ENCODE measurements around the gene EYA4. TPM values are rescaled to one million over a fixed set of nuclear protein-coding genes. Genes with fewer than 3 reads are reported as not detected.
A peak's percentile ranks its signal among the peaks of the same experiment; 100 is the strongest.

Gene EYA4
- total RNA-seq, 1 donor from 2014 or later: 1.6 TPM

GRCh38 chr6:133466680-133467079 is 225.5 kb downstream of the EYA4 start:
- Histone ChIP-seq H3K9me3 (ENCODE audit: insufficient read depth, low read depth, low read length) (no peaks in the 10 kb centered on the region), H3K4me3 (ENCODE audit: insufficient read depth, low read depth, low read length) (no peak overlapping the region), H2AFZ (ENCODE audit: low read depth, low read length) (no peak overlapping the region), H3K79me2 (ENCODE audit: insufficient read depth, low read length) (no peaks in the 10 kb centered on the region), H3K4me1 (ENCODE audit: insufficient read depth, low read length) (peaks cover 4% of the 10 kb centered on the region), H3K4me2 (ENCODE audit: low read length) (no peak overlapping the region), H3K27ac (ENCODE audit: low read depth, low read length) (peak overlapping the region; percentile 59), H4K20me1 (ENCODE audit: insufficient read depth, low read length) (no peaks in the 10 kb centered on the region), H3K36me3 (ENCODE audit: insufficient read depth, low read length) (no peaks in the 10 kb centered on the region), H3K9ac (ENCODE audit: low read length) (no peak overlapping the region), H3K27me3 (ENCODE audit: insufficient read depth, low read length) (no peaks in the 10 kb centered on the region)
- Mint-ChIP-seq H3K27me3 (ENCODE audit: low read depth, unreplicated experiment) (no peaks in the 10 kb centered on the region), H3K9me3 (ENCODE audit: unreplicated experiment) (no peaks in the 10 kb centered on the region), H3K36me3 (ENCODE audit: low read depth, unreplicated experiment) (no peaks in the 10 kb centered on the region), H3K4me1 (ENCODE audit: low read depth, unreplicated experiment) (no peaks in the 10 kb centered on the region), H3K4me3 (ENCODE audit: unreplicated experiment) (no peak overlapping the region), H3K27ac (ENCODE audit: unreplicated experiment) (no peak overlapping the region)
- DNase-seq (ENCODE audit: low read depth) (peak; percentile 69), FAIRE-seq (no peak)
- TF ChIP-seq CTCF (IDR thresholded peaks at IDR 0.05; ENCODE audit: insufficient read depth, low read depth, low read length) (no peak), EZH2 (IDR thresholded peaks at IDR 0.05; ENCODE audit: insufficient read depth, low read length) (no peak)

- FAIRE-seq (no peak), DNase-seq (ENCODE audit: low read depth) (peak; percentile 30)
- Histone ChIP-seq H3K4me1 (ENCODE audit: insufficient read depth, low read length) (peaks cover 4% of the 10 kb centered on the region), H3K27ac (ENCODE audit: low read depth, low read length) (peak overlapping the region; percentile 59), H3K9ac (ENCODE audit: low read length) (no peak overlapping the region), H4K20me1 (ENCODE audit: insufficient read depth, low read length) (no peaks in the 10 kb centered on the region), H3K27me3 (ENCODE audit: insufficient read depth, low read length) (no peaks in the 10 kb centered on the region), H3K79me2 (ENCODE audit: insufficient read depth, low read length) (no peaks in the 10 kb centered on the region), H3K9me3 (ENCODE audit: insufficient read depth, low read depth, low read length) (no peaks in the 10 kb centered on the region), H2AFZ (ENCODE audit: low read depth, low read length) (no peak overlapping the region), H3K4me3 (ENCODE audit: insufficient read depth, low read depth, low read length) (no peak overlapping the region), H3K4me2 (ENCODE audit: low read length) (peak overlapping the region; percentile 15), H3K36me3 (ENCODE audit: insufficient read depth, low read length) (no peaks in the 10 kb centered on the region)
- no peak overlapping the region for H3K27ac Mint-ChIP-seq (ENCODE audit: unreplicated experiment)
- TF ChIP-seq CTCF (IDR thresholded peaks at IDR 0.05; ENCODE audit: insufficient read depth, low read depth, low read length): no peak
- TF ChIP-seq EZH2 (IDR thresholded peaks at IDR 0.05; ENCODE audit: insufficient read depth, low read length): no peak
- no peaks in the 10 kb centered on the region for H3K36me3 Mint-ChIP-seq (ENCODE audit: low read depth, unreplicated experiment)
- H3K4me3 Mint-ChIP-seq (ENCODE audit: unreplicated experiment): no peak overlapping the region
- H3K9me3 Mint-ChIP-seq (ENCODE audit: unreplicated experiment): no peaks in the 10 kb centered on the region
- no peaks in the 10 kb centered on the region for H3K27me3 Mint-ChIP-seq (ENCODE audit: low read depth, unreplicated experiment)
- no peaks in the 10 kb centered on the region for H3K4me1 Mint-ChIP-seq (ENCODE audit: low read depth, unreplicated experiment)
Observed at GRCh38 chr6:133467231-133467981, 226.2 kb downstream of the EYA4 start.

GRCh38 chr6:133467982-133468380 is 226.8 kb downstream of the EYA4 start:
- Mint-ChIP-seq H3K36me3 (ENCODE audit: low read depth, unreplicated experiment) (no peaks in the 10 kb centered on the region), H3K27me3 (ENCODE audit: low read depth, unreplicated experiment) (no peaks in the 10 kb centered on the region), H3K9me3 (ENCODE audit: unreplicated experiment) (no peaks in the 10 kb centered on the region), H3K27ac (ENCODE audit: unreplicated experiment) (no peak overlapping the region), H3K4me3 (ENCODE audit: unreplicated experiment) (no peak overlapping the region), H3K4me1 (ENCODE audit: low read depth, unreplicated experiment) (no peaks in the 10 kb centered on the region)
- no peak overlapping the region for H3K4me3 ChIP-seq (ENCODE audit: insufficient read depth, low read depth, low read length)
- peak overlapping the region; percentile 36 for H3K27ac ChIP-seq (ENCODE audit: low read depth, low read length)
- DNase-seq (ENCODE audit: low read depth) (peak; percentile 47), FAIRE-seq (no peak)
- peak overlapping the region; percentile 15 for H3K4me2 ChIP-seq (ENCODE audit: low read length)
- no peaks in the 10 kb centered on the region for H4K20me1 ChIP-seq (ENCODE audit: insufficient read depth, low read length)
- peaks cover 4% of the 10 kb centered on the region for H3K4me1 ChIP-seq (ENCODE audit: insufficient read depth, low read length)
- H3K9me3 ChIP-seq (ENCODE audit: insufficient read depth, low read depth, low read length): no peaks in the 10 kb centered on the region
- H3K36me3 ChIP-seq (ENCODE audit: insufficient read depth, low read length): no peaks in the 10 kb centered on the region
- no peaks in the 10 kb centered on the region for H3K27me3 ChIP-seq (ENCODE audit: insufficient read depth, low read length)
- H3K9ac ChIP-seq (ENCODE audit: low read length): no peak overlapping the region
- no peak for TF ChIP-seq EZH2 (IDR thresholded peaks at IDR 0.05; ENCODE audit: insufficient read depth, low read length)
- no peak for TF ChIP-seq CTCF (IDR thresholded peaks at IDR 0.05; ENCODE audit: insufficient read depth, low read depth, low read length)
- H3K79me2 ChIP-seq (ENCODE audit: insufficient read depth, low read length): no peaks in the 10 kb centered on the region
- no peak overlapping the region for H2AFZ ChIP-seq (ENCODE audit: low read depth, low read length)
